HepG2 (cell line): ENCODE measurements around the gene SOX12. TPM values are rescaled to one million over a fixed set of nuclear protein-coding genes. Genes with fewer than 3 reads are reported as not detected.

ENCODE experiments used
- CBFB ChIP-seq: sonication (generic); formaldehyde crosslinking; IDR thresholded peaks from 2 replicates; pipeline ENCODE4 v1.4.0; 2020; ENCODE audit warnings: missing genetic modification reagents
- CEBPZ ChIP-seq: IDR thresholded peaks from 2 replicates; pipeline ENCODE4 v1.6.1; 2012; ENCODE audit warnings: low read length, improper control_type of control experiment
- CENPX ChIP-seq: sonication (generic); formaldehyde crosslinking; IDR thresholded peaks from 2 replicates; pipeline ENCODE4 v1.9.0; 2021; ENCODE audit warnings: mild to moderate bottlenecking, missing genetic modification reagents, moderate library complexity
- GMEB2 ChIP-seq: IDR thresholded peaks from 2 replicates; pipeline ENCODE4 v1.6.1; 2016; ENCODE audit warnings: missing biosample characterization, missing genetic modification reagents, low read depth
- NFE2L2 ChIP-seq: fragments of 150-350 bp; IDR thresholded peaks from 2 replicates; pipeline ENCODE4 v1.6.1; 2014; ENCODE audit warnings: low read length
- NR2F6 ChIP-seq, 2 experiments: IDR thresholded peaks; 2 replicates each; pipeline ENCODE4 v1.6.1; 2016; ENCODE audit warnings: antibody characterized with exemption in 1 of 2, mild to moderate bottlenecking in 1 of 2
- PAWR ChIP-seq: sonication (generic); formaldehyde crosslinking; IDR thresholded peaks from 2 replicates; pipeline ENCODE4 v1.4.0; 2020; ENCODE audit warnings: missing genetic modification reagents, mild to moderate bottlenecking, borderline replicate concordance
- RFX1 ChIP-seq: fragments of 450-650 bp; IDR thresholded peaks from 2 replicates; pipeline ENCODE4 v1.6.1; 2017
- RORA ChIP-seq: sonication (generic); formaldehyde crosslinking; IDR thresholded peaks from 2 replicates; pipeline ENCODE4 v1.5.0; 2020; ENCODE audit warnings: mild to moderate bottlenecking, missing genetic modification reagents, moderate library complexity
- SRSF9 ChIP-seq: fragments of 200-400 bp; formaldehyde crosslinking; IDR thresholded peaks from 2 replicates; pipeline ENCODE4 v1.6.1; 2018; ENCODE audit warnings: borderline replicate concordance, mild to moderate bottlenecking, low read depth, low read length; ENCODE audit not compliant: insufficient read depth, poor library complexity, severe bottlenecking
- TFDP2 ChIP-seq: sonication (generic); formaldehyde crosslinking; IDR thresholded peaks from 2 replicates; pipeline ENCODE4 v1.4.0; 2020; ENCODE audit warnings: missing genetic modification reagents
- ZFP36 ChIP-seq: fragments of 150-350 bp; IDR thresholded peaks from 2 replicates; pipeline ENCODE4 v1.6.1; 2018; ENCODE audit warnings: borderline replicate concordance, low read length, low read depth; ENCODE audit not compliant: partially characterized antibody
- ZNF260 ChIP-seq: sonication (generic); formaldehyde crosslinking; IDR thresholded peaks from 2 replicates; pipeline ENCODE4 v1.4.0; 2020; ENCODE audit warnings: missing genetic modification reagents, low read depth, mild to moderate bottlenecking, borderline replicate concordance
- ZNF703 ChIP-seq: sonication (generic); formaldehyde crosslinking; IDR thresholded peaks from 2 replicates; pipeline ENCODE4 v1.5.1; 2020; ENCODE audit warnings: missing genetic modification reagents, mild to moderate bottlenecking, moderate library complexity, borderline replicate concordance
- ZNF777 ChIP-seq: sonication (generic); formaldehyde crosslinking; IDR thresholded peaks from 2 replicates; pipeline ENCODE4 v1.4.0; 2020; ENCODE audit warnings: missing genetic modification reagents
- ZNF792 ChIP-seq: IDR thresholded peaks from 2 replicates; pipeline ENCODE4 v1.6.1; 2016
- ZSCAN9 ChIP-seq: IDR thresholded peaks from 2 replicates; pipeline ENCODE4 v1.6.1; 2016; ENCODE audit warnings: borderline replicate concordance
- polyA plus RNA-seq, 8 experiments: library from polyadenylated mRNA; depleted of rRNA in 3 of 8; stranded (reverse) in 7 of 8; unstranded in 1 of 8; fragments of >200 nt; fragmentation: Illumina TruSeq in 4 of 8; extraction: Trizol in 4 of 8; gene quantifications; 2 replicates each; pipeline versions ENCODE4 v1.2.1 to v1.2.3, GENCODE V29; 2011 to 2016; ENCODE audit warnings: low read depth in 4 of 8, missing spikeins in 1 of 8, mixed read lengths in 1 of 8; ENCODE audit not compliant: insufficient read depth in 1 of 8
- total RNA-seq, 5 experiments: library from RNA; depleted of rRNA; stranded (reverse); fragments of >200 nt; fragmentation: Illumina TruSeq; extraction: Trizol; gene quantifications; 2 replicates each; pipeline ENCODE4 v1.2.3, GENCODE V29; 2016; ENCODE audit warnings: low read depth in 1 of 5
- TF ChIP-seq, protein P1 (sequence below): sonication (generic); formaldehyde crosslinking; IDR thresholded peaks from 2 replicates; pipeline ENCODE4 v1.5.1; 2020; ENCODE audit warnings: missing genetic modification reagents, mild to moderate bottlenecking, borderline replicate concordance
- TF ChIP-seq, protein P2 (sequence below): sonication (generic); formaldehyde crosslinking; IDR thresholded peaks from 2 replicates; pipeline ENCODE4 v1.4.0; 2020; ENCODE audit warnings: missing genetic modification reagents

SOX12 gene
- total and polyA plus RNA-seq, 2 of the 13 experiments (the other 11 are each of a cell fraction or from before 2014, with no cell fraction given): 10.0 to 18.7 TPM

- TF ChIP-seq ZFP36 (no peak), ZSCAN9 (CRISPR knock-in tag) (no peak), RFX1 (no peak), GMEB2 (no peak), ZNF792 (CRISPR knock-in tag) (no peak), TFDP2 (CRISPR knock-in tag) (no peak; the same call in 1 of the 2 replicates), ZNF777 (CRISPR knock-in tag) (no peak), CBFB (CRISPR knock-in tag) (0 out of 2 replicates have a peak, but pooled peaks have one; percentile 17), SRSF9 (no peak), NR2F6 (IDR thresholded peaks at IDR 0.05) (no peak), NR2F6 (CRISPR knock-in tag; IDR thresholded peaks at IDR 0.05) (no peak; the same call in 1 of the 2 replicates), ZNF703 (CRISPR knock-in tag) (no peak), ZNF260 (no peak), RORA (CRISPR knock-in tag) (no peak), NFE2L2 (no peak), CENPX (no peak), CEBPZ (no peak), PAWR (CRISPR knock-in tag) (0 out of 2 replicates have a peak, but pooled peaks have one; percentile 56)
- TF ChIP-seq, protein P1, sequence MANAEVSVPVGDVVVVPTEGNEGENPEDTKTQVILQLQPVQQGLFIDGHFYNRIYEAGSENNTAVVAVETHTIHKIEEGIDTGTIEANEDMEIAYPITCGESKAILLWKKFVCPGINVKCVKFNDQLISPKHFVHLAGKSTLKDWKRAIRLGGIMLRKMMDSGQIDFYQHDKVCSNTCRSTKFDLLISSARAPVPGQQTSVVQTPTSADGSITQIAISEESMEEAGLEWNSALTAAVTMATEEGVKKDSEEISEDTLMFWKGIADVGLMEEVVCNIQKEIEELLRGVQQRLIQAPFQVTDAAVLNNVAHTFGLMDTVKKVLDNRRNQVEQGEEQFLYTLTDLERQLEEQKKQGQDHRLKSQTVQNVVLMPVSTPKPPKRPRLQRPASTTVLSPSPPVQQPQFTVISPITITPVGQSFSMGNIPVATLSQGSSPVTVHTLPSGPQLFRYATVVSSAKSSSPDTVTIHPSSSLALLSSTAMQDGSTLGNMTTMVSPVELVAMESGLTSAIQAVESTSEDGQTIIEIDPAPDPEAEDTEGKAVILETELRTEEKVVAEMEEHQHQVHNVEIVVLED (CRISPR knock-in tag): no peak; the same call in 1 of the 2 replicates
- TF ChIP-seq, protein P2, sequence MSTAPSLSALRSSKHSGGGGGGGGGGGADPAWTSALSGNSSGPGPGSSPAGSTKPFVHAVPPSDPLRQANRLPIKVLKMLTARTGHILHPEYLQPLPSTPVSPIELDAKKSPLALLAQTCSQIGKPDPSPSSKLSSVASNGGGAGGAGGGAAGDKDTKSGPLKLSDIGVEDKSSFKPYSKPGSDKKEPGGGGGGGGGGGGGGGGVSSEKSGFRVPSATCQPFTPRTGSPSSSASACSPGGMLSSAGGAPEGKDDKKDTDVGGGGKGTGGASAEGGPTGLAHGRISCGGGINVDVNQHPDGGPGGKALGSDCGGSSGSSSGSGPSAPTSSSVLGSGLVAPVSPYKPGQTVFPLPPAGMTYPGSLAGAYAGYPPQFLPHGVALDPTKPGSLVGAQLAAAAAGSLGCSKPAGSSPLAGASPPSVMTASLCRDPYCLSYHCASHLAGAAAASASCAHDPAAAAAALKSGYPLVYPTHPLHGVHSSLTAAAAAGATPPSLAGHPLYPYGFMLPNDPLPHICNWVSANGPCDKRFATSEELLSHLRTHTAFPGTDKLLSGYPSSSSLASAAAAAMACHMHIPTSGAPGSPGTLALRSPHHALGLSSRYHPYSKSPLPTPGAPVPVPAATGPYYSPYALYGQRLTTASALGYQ (CRISPR knock-in tag): no peak
Measured at GRCh38 chr20:325889-326644, 715 bp downstream of the SOX12 start (continued).
